GM10248 (cell line): Measurements from ENCODE around the gene ADAMTSL1.

Source experiments
- CTCF ChIA-PET: fragments of 300-600 bp; sonication (Branson Sonifier 250); formaldehyde crosslinking; extraction: SDS; loops from one replicate; lab custom pipeline; 2021; ENCODE audit warnings: antibody characterized with exemption; lab: Yijun Ruan, JAX
- POLR2A ChIA-PET: fragments of 350-650 bp; sonication (Branson Sonifier 250); formaldehyde crosslinking; extraction: SDS; loops from one replicate; lab custom pipeline; 2020; ENCODE audit warnings: antibody characterized with exemption; lab: Yijun Ruan, JAX
- DNase-seq: peaks from one replicate; pipeline ENCODE4 v3.0.0; 2012; ENCODE audit errors: extremely low spot score
- TF ChIP-seq, protein P1 (sequence below): IDR thresholded peaks from 2 replicates; pipeline ENCODE4 v1.5.1; 2012; ENCODE audit warnings: mild to moderate bottlenecking, low read depth; ENCODE audit errors: extremely low read depth, missing control alignments, control extremely low read depth

ADAMTSL1 gene

DNA sequence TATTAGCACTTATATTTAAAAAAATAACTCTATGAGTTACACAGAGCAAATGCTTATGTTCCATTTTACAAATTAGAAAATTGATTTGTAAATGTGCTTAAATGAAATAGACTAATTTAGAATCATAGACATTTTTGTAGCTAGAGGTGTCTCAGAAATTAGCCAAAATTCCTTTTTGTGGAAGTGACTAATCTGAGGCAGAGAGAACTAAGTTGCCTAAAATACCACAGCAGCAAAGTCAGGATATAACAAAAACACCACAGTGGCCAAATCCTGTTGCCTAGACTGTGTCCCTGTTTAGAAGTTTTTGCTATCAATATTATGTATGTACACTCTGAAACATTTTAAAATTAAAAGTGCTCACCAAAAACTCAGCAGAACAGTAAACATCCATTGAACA, 18.7 kb downstream of the ADAMTSL1 start:
- no peak for DNase-seq
- TF ChIP-seq, protein P1, sequence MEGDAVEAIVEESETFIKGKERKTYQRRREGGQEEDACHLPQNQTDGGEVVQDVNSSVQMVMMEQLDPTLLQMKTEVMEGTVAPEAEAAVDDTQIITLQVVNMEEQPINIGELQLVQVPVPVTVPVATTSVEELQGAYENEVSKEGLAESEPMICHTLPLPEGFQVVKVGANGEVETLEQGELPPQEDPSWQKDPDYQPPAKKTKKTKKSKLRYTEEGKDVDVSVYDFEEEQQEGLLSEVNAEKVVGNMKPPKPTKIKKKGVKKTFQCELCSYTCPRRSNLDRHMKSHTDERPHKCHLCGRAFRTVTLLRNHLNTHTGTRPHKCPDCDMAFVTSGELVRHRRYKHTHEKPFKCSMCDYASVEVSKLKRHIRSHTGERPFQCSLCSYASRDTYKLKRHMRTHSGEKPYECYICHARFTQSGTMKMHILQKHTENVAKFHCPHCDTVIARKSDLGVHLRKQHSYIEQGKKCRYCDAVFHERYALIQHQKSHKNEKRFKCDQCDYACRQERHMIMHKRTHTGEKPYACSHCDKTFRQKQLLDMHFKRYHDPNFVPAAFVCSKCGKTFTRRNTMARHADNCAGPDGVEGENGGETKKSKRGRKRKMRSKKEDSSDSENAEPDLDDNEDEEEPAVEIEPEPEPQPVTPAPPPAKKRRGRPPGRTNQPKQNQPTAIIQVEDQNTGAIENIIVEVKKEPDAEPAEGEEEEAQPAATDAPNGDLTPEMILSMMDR: no peak
- CTCF ChIA-PET: interaction anchor here (0.6 to 1.4 kb wide), 2 partner anchors 16 to 49 kb away, joined by 3 to 4 read pairs; no protein-coding TSS in a partner anchor
- POLR2A ChIA-PET: no interaction called here

DNA sequence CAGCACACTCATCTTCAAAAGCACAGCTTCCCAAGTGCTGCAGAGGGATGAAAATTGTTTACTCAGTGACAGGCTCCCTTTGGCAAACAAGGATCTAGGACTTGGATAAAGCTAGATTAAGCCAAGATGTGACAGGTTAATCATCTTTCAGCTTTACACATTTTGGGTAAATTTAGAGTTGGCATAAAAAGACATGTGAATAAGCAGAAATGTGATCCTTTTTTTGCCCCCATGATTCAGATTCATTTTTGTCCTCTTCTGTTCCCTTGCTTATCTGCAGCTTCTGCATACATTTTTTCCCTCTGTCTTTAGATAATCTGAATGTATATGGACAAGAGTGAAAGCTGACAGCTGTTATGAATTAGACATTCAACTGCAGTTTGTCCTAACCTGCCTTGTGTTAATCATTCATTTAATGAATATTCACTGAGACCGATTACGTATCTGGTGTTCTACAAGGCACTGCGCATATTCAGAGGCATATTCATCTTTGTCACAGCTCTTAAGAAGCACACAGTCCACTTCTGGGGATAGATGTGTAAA, 19.6 kb downstream of the ADAMTSL1 start:
- CTCF ChIA-PET: interaction anchor here (0.6 to 1.4 kb wide), 2 partner anchors 15 to 50 kb away, joined by 3 to 4 read pairs; no protein-coding TSS in a partner anchor
- TF ChIP-seq, protein P1: no peak

DNA sequence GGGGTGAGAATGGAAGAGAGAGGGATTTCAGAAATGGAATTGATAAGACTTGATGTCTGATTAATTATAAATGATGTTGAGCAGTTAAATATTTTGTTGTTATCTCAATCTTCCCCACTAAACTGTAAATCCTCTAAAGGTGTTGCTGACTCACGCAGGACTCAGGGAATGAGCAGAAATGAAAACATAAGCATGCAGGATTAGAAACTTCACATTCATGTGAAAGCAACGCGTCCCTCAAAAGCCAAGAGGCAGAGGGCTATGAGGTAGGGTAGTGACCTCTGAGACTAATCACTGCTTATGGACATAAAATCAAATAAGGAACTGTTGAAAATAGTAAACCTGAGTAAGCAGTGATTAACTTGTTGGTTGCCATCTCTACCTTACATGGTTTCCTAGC, 21.1 kb downstream of the ADAMTSL1 start:
- TF ChIP-seq, protein P1: no peak
- CTCF ChIA-PET: interaction anchor here (1.4 kb wide), 1 partner anchor 16 kb away, joined by 3 read pairs; no protein-coding TSS in a partner anchor
- POLR2A ChIA-PET: no interaction called here
- no peak for DNase-seq

More for the DNA sequence above, 19.6 kb downstream of the ADAMTSL1 start:
- no peak for DNase-seq
- POLR2A ChIA-PET: no interaction called here

DNA sequence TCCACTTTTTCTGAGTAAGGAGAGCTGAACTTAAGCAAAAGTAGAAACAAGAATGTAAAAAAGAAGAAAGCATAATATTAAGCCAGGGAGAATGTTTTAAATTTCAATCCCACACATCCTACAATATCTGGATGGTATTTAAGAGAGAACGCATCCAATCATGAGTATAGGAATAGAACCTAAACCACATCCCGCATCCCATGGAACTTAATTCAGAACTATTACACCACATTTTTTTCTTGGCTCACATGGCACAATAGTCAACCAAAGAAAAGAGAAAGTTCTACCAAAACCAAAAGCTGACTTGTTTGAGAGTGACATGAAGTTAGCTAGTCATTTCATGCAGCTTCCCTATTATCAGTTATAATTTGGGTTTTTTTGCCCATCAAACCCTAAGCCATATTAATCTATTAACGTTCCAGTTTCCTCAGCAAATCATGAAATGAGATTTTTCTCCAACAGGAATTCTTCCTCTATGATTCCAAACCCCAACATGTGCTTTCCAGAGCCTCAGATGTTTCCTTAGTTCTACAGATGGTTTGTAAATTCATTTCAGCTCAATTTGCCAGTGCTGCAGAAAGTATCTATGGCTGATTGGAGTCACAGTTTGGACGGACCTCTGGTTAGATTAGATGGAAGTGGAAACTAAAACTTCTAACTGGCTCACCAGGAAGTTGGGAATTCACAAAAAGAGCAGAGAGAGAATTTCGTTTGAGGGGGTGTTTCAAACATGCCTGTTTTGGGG, 22.5 kb downstream of the ADAMTSL1 start:
- ChIA-PET POLR2A (no interaction called here), CTCF (interaction anchor here (1.0 kb wide), 1 partner anchor 11 kb away, joined by 4 read pairs; no protein-coding TSS in a partner anchor)
- DNase-seq: no peak
- TF ChIP-seq, protein P1: no peak

DNA sequence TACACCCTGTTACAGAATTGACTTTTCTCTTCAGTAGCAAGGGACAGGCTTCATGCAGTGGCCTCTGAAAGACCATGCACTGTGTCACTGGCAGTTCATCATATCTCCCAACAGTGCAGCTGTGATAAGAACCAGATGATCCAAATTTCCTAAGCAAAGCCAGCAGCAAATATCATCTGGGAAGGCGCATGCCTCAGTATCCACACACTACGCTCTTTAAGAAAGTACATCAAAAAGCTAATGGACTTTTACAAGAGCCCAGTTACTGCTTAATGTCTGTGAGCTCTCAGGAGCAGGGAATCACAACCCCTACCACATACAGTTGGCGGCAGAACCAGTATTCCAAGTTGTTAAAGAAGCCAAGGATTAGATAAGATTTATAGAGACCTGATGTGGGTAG, 25.1 kb downstream of the ADAMTSL1 start:
- TF ChIP-seq, protein P1: no peak
- DNase-seq: no peak
- POLR2A ChIA-PET: no interaction called here
- CTCF ChIA-PET: interaction anchor here (1.4 to 2.1 kb wide), 3 partner anchors 12 to 56 kb away, joined by 5 to 7 read pairs (median 5); no protein-coding TSS in a partner anchor

DNA sequence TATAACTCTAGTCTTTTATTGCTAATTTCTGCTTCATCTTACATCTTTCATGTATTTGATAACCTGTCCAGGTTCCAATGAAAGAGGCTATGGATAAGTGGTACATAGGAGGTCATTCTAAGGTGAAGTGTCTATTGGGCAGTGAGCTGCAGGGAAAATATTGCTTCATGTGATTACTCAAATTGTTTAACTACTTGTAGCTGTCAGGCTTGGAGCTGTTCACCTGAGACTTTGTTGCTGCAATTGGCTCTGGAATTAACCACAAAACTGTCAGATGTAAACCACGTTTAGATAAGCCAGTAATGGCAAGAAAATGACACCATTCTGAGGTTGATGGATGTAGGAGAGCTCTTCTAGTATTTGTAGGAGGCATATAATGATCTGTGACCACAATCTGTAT, 26.0 kb downstream of the ADAMTSL1 start:
- no peak for DNase-seq
- ChIA-PET CTCF (interaction anchor here (0.8 to 2.1 kb wide), 3 partner anchors 13 to 953 kb away, joined by 3 to 7 read pairs (median 5); no protein-coding TSS in a partner anchor), POLR2A (no interaction called here)
- TF ChIP-seq, protein P1: no peak
